Activated CD8-positive, alpha-beta memory T cell treated with anti-CD3 and anti-CD28 coated beads for 48 hours (primary cell): Measurements from ENCODE around the gene SCUBE2.

Source experiments
- DNase-seq, 3 experiments: peaks; one replicate each; pipeline ENCODE4 v3.0.0-alpha.2; 2020; ENCODE audit warnings: low read depth in 2 of 3, low spot score in 2 of 3

SCUBE2 gene

DNA sequence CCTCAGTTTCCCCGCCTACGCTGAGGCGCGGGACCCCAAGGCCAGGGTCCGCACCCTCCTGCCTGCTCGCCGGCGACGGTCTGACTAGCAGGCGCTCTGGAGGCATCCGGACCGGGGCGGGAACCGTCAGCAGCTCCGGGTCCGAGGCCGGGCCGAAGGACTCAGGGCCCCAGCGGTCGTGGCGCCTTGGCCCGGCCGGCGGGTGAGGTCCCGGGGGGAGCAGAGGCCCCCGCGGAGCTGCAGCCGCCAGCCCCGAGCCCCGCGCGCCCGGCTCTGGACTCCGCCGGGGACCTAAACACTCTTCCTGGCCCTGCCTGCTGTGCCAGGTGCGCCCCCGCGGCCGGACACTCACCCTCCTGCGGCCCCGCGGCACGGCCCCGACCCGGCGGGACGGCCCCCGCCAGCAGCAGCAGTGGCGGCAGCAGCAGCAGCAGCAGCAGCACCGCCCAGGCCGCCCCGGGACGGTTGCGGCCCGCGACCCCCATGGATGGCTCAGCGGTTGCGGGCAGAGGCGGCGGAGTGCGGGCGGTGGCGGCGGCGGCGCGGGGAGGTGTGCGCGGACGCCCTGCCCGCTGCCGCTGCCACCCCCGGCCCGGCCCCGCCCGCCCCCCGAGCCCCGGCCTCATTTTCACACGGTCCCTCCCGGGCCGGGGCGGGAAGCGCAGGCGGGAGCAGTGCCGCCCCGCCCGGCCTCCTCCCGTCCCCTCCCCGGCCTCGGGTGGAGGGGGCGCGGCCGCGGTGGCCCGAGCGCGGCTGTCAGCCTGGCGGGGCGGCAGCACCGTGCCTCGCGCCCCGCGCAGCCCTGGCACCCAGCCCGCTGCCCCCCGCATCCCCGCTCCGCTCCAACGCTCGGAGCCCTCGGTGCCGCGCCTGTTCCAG lies at the start of gene SCUBE2:
Gene SCUBE2, minus strand, starts transcription at position 556 of the 879 bp plus-strand sequence. Its CDS starts 71 bp downstream, at position 485.
- no peak for DNase-seq

DNA sequence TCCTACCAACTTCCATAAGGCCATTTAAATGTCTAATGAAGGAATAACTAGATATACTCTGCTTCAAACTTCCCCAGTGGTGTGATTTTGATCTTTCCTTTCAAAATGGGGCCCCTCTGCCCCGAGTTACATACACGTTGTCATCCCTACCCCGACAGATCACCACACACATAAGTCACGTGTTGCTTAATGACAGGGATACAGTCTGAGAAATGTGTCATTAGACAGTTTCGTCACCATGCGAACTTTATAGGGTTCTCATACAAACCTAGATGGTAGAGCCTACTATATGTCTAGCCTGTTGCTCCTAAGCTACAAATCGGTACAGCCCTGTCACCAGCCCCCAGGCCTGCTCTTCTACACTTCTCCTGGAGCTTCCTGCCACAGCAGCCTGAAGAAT lies 49.8 kb upstream of the SCUBE2 start:
- no peak for DNase-seq

DNA sequence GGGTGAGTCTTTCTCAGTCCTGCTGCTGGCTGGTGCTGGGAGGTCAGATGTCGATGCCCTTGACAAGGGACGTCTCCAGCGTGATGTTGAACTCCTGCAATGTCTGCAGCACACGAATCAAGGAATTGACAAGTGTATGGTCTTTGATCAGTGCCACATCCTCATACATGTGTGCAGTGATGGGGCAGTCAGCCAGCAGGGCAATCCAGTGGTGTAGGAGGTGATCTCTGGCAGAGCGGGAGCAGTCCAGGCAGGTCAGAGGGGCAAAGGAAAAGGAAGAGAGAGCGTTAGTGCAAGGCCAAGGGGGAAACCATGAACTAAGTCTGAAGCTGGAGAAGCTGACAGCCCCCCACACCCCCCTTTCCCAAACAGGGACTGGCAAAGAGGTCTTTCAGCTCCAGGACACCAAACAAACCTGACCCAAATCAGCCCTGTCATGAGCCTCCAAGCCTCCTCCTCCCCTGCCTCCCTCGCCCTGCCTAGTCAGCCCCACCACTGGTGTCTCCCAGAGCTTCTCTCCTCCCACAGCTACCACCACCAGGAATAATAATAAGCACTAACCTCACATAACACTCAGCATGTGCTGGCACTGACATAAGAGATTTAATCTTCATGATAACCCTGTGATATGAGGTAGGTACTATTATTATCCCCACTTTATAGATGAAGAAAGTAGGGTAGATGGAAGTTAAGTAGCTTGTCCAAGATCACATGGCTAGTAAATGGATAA lies 48.4 kb upstream of the SCUBE2 start:
- no peak for DNase-seq

DNA sequence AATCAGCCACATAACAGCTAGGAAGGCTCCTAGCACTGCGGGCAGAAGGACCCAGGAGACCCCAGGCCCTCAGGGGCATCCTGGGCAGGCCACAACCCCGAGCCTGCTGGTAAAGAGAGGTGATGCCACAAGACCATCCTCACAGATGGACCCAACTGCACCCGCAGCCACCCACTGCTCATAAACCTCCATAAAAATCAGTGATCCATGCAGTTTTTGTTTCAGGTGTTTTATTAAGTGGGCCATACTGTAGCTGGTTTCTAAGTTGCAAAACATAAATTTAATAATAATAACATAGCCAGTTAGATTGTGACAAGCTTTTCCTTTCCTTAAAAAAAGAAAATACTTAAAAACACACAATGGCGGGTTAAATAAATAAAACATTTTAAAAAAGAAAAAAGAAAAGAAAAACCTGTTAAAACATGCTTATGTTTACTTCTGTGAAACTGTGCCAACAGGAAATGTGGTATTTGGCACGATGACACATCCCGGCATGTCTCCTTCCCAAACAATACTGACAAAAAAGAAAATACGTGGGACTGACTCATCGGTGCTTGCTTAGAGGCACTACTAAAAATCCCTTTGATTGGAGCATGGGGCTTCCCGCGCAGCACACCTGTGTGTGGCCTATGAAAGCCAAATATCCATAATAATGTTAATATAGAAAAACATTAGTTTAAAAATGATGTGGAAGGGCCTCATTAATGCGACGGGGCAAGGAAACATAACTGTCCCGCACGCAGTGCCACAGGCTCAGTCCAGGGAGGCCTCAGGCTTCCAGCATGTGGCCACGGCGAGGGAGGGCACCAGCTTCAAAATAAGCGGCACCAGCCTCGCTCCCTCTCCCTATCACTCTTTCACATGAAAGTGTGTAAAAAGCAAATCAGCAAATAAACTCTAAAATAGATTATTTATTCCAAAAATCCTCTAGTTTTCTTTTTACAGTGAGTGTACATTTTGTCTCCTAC lies 47.5 kb upstream of the SCUBE2 start:
- DNase-seq: no peak

DNA sequence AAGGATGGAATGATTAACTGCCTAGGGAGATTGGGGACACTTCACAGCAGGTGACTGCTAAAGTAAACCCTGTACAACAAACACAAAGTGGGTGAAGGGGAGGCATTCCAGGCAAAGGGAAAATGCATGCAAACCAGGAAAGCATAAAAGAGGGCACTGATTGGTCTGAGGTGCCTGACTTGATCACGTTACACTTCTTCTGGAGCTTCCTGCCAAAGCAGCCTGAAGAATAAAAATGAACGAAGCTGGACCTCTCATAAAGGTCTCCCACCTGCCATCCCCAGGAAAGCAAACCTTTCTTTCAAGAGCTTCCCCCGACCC lies 46.7 kb upstream of the SCUBE2 start:
- DNase-seq: no peak

DNA sequence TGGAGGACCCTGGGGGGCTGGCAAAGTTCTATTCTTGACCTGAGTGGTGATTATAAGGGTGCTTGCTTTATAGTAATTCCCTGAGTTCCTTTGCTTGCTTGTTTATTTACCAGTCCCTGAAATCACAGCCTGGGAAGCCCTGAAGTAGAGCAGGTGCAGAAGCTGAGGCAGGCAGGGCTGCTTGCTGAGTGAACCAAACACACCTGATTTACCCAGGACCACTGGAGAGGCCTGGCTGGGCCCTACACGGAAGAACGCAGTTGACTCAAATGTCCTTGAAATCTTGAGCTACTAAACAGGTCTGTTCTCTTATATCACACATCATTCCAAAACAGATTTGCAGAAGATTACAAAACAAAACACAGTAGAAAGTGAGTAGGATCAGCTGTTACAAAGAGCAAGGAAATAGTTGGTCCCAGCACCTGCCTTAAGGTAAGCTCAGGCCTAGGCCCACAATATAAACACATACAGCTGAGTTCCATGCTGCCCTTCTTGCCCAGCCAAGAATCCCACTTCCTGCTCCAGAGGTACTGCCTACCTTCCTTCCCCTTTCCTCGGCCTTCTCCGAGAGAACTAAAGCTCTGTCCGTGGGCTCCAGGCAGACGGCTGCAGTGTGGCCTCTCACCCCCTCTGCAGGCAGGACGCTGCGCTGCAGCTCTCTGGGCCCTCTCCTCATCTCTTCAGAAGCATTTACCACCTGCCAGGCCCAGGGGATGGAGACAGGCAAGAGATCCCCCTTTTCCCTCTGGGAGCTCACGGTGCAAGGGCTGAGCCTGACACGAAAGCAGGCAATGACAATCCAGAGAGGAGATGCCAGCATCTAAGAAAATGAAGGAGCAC lies 46.1 kb upstream of the SCUBE2 start:
- DNase-seq: peak; percentile 33 to 51 (median 49)

DNA sequence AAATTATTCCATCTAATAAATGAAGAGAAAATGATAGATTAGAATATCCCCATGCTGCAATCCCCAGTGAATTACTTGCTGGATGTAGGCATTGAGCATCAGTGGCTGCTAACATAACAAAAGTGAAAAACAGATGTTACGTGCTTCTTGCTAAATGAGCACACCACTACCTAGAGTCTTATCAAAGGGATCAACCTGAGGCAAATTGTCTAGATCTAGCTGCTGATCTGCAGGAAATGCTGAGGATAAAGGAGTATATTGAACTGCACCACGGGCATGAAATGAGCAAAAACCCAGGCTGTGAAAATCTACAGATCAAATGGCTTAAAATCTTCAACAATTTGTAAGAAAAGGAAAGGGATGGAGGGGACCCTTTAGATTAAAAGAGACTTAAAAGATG lies 45.3 kb upstream of the SCUBE2 start:
- DNase-seq: no peak

DNA sequence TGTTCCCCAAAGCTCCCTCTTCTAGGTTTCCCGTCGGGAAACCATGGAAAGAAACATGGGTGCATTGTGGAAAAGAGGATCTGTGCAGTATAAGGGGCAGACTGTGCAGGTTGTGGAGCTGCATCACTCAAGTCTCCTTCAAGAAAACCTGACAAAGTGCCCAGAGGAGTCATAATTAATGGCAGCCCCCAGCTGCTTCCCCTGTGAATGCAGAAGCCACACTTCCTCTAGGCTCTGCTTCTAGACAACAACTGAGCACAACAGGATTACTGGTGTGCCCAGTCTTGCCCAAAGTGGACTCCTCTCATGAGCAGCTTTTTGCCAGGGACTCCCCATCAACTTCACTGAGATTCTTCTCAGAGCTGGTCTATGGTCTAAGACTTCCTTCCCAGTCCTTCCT lies 42.6 kb upstream of the SCUBE2 start:
- DNase-seq: no peak

DNA sequence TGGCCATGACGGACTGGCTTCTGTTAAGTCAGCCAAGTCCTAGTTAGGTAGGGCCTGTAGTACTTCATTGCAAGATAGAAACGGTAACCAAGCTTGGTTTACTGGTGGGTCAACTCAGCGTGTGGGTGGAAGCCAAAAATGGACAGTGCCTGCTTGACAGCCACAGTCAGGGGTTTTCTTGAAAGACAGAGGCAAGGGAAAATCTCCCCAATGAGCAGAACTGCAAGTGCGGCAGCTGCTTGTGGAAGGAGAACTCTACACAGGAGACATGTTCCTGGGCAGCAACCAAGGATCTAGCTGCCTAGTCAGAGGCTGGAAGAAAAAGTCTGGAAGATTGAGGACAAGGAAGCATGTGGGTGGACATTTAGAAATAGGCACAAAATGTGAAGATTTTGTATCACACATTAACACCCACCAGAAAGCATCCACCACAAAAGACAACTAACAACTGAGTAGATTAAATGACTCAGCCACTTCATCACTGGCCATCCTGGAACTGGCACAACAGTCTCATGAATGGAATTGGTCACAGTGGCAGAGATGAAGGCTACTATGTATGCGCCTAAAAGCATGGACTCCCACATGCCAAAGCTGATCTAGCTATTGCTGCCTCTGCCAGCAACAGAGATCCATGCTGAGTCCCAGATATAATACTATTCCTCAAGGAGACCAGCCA lies 40.9 kb upstream of the SCUBE2 start:
- no peak for DNase-seq

DNA sequence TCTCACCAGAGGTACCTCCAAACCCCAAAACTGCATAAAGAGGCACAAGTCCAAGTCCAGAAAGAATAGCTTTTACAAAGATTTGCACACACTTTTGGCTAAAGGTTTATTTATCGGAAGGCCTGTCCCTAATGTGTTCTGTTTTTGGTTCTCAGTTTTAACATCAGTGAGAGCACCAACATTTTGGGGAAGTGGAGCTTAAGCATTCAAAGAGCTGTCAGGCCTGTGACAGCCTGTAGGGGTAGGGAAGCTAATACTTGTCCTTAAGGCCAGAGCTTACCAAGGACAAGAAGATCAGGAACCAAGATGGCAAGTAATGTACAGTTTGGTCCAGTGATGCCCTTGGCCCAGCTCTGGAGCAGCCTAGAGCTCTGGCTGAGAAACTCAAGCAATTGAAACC lies 38.9 kb upstream of the SCUBE2 start:
- DNase-seq: no peak

DNA sequence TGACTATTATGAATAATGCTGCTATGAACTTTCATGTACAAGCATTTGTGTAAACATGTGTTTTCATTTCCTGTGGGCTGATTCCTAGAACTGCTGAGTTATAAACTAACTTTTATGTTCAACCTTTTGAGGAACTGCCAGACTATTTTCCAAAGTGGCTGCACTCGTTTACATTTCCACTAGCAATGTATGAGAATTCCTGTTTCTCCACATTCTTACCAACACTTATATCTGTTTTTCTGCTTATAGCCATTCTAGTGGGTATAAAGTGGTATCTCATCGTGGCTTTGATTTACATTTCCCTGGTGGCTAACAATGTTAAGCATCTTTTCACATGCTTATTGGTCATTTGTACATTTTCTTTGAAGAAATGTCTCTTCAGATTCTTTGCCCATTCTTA lies 35.2 kb upstream of the SCUBE2 start:
- DNase-seq: no peak

DNA sequence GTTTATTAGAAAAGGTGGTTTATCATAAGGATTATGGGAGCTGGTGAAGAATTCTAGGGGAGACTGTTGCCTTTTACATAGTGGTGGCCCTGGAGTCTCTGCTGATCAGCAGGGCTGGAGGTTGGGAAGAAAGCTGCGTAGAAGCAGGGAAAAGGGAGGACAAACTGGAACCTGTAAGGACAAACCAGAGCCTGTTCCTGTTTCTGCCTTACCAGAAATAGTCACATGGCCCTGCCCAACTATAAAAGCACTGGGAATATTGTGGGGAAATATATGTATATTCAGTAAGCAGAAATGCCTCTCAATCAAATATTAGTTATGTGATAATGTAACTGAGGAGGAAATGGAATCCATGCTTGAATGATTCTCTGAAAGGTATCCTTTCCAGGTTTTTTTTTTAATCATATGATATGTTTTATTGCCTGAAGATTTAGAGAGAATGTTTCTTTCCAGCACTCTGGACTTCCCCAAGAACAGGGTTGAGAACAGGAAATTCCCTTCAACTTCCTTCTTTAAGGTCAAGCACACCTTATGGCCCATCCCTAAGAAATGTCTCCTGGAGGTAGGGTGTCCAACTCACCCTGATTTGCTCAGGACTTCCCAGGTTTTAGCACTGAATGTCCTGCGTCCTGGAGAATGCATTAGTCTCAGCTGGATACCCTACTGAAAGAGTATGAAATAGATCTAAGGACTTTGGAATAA lies 33.9 kb upstream of the SCUBE2 start:
- DNase-seq: no peak

DNA sequence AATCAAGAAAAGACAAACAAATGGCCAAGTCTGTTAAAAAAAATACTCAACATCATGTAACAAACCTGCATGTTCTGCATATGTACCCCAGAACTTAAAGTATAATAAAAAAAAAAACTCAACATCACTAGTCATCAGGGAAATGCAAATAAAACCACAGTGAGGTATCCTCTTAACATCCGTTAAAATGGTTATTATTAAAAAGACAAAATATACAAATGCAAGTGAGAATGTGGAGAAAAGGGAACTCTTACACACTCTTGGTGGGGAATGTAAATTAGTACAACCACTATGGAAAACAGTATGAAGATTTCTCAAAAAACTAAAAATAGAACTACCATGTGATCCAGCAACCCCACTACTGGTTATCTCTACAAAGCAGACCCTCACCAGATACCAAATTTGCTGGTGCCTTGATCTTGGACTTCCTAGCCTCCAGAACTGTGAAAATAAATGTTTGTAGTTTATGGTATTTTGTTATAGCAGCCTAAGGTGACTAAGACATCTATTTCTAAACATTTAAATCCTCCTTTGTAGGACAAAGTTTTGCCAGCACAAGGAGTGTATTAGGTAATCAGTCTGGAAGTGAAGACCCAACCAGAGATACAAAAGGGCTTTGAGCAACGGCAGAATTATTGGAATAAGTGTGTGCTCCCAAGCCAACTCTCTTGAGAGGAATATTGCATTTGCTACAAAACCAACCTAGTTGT lies 32.4 kb upstream of the SCUBE2 start:
- DNase-seq: no peak

DNA sequence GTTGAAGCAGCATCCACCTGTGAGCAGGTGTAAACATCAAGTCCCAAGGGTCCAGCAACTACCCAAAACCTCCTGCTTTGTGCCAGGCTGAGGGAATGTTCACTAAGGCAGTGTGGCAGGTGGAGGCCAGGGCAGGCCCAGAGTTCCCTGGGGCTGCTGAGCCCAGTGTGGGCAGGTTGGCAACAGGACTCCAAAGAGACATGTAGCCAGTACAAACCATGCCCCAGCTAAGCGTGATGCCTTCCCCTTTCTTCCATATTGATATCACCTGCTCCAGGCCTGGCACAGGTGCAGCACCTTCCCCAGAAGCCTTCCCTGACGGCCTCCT lies 30.0 kb upstream of the SCUBE2 start:
- no peak for DNase-seq

DNA sequence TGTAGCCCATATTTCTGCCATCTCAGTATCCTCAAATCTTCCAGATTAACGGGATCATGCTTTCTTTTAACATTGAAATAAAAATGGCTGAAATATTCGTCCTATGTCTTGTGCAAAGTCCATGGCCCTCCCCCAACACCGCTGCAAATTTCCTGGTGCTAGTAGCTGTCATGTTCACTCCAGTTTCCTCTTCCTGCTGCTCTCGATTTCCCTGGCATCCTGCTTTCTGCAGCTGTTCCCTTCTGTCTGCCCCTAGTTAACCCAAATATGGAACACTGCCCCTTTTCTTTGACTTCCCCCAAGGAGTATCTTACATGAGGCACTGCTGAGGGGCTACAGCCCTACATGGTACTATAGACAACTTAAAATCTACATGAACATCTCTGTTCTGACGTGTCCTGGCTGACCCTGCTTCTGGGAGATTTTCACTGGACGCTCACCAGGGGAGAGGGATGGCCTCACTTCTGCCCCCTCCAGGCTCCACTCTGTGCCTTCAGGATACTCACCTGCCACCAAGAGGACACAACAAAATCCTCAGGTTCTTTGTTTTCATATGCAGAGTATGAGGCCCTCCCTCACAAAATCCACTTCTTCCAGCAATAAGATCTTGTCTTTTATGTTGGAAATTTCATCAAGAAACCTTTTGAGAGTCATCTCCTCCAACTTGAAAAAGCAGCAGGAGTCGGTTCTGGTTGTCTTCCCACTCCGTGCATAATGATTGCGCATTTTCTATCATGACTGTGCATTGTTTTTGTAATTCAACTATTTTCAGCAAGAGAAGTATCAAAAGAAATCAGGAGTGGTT lies 29.5 kb upstream of the SCUBE2 start:
- DNase-seq: no peak

DNA sequence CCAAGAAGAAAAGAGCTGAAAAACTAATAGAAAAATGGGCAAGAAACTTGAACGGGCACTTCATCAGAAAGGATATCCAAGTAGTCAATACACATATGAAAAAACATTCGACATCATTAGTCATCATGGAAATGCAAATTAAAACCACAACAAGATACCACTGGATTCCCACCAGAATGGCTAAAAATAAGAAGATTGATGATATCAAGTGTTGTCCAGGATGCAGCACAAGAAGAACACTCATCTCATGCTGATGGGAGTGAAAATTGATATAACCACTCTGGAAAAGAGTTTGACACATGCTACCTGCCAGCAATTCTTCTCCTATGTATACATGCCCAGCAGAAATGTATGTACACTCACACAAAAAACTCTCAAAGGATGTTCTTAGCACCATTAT lies 26.9 kb upstream of the SCUBE2 start:
- no peak for DNase-seq

DNA sequence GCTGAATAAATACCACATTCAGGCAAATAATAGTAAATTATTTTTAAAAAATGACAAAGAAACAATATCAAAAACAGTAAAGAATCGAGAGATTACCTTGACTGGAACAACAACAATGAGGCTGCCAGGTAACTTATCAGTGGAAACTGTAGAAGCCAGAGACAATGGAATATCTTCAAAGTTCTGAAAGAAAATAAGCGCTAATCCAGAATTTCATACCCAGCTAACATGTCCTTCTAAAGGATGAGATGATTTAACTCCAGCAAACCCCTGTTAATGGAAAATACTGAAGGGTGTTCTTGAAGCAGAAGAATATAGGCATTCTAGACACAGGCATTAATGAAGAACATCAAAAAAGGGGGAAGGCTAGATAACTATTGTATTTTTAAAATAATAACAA lies 20.7 kb upstream of the SCUBE2 start:
- DNase-seq: no peak
